GM21447 (cell line): Measurements from ENCODE around the gene ALDH1A2.
"Not testable (repeated sequence)": the region's sequence is repeated elsewhere in the genome, so short reads cannot be mapped to it uniquely, and the experiment has no call there.

ENCODE experiments used
- ATAC-seq: cut with Tn5 transposase; IDR thresholded peaks from one replicate; pipeline ENCODE4 v1.9.1; 2021; ENCODE audit not compliant: unreplicated experiment

ALDH1A2 gene

GRCh38 chr15:58069008-58069407, 3.5 kb upstream of the ALDH1A2 start:
- ATAC-seq = no peak

GRCh38 chr15:58066042-58066867, 744 bp upstream of the ALDH1A2 start:
- ATAC-seq = no peak

- ATAC-seq = no peak
Measured at GRCh38 chr15:58064980-58065444, 499 bp downstream of the ALDH1A2 start.

GRCh38 chr15:58064082-58064979, 1.2 kb downstream of the ALDH1A2 start:
- no peak for ATAC-seq

GRCh38 chr15:58063614-58064013, 1.9 kb downstream of the ALDH1A2 start:
- ATAC-seq = no peak

GRCh38 chr15:58062983-58063382, 2.5 kb downstream of the ALDH1A2 start:
- ATAC-seq = no peak

- ATAC-seq = no peak
Measured at GRCh38 chr15:58062175-58062574, 3.3 kb downstream of the ALDH1A2 start.

- ATAC-seq = no peak
Measured at GRCh38 chr15:58060575-58060974, 4.9 kb downstream of the ALDH1A2 start.

GRCh38 chr15:58058729-58059128, 6.8 kb downstream of the ALDH1A2 start:
- no peak for ATAC-seq

GRCh38 chr15:58058073-58058472, 7.4 kb downstream of the ALDH1A2 start:
- no peak for ATAC-seq

GRCh38 chr15:58057559-58057958, 8.0 kb downstream of the ALDH1A2 start:
- no peak for ATAC-seq

GRCh38 chr15:58056015-58056414, 9.5 kb downstream of the ALDH1A2 start:
- ATAC-seq = no peak

- ATAC-seq = no peak
Measured at GRCh38 chr15:58053315-58054153, 12.0 kb downstream of the ALDH1A2 start.

GRCh38 chr15:58052334-58052733, 13.2 kb downstream of the ALDH1A2 start:
- no peak for ATAC-seq

GRCh38 chr15:58049520-58050227, 15.8 kb downstream of the ALDH1A2 start:
- ATAC-seq = no peak

GRCh38 chr15:58048261-58048660, 17.2 kb downstream of the ALDH1A2 start:
- no peak for ATAC-seq

- ATAC-seq = no peak
Measured at GRCh38 chr15:58047149-58047548, 18.4 kb downstream of the ALDH1A2 start.

GRCh38 chr15:58046467-58046866, 19.0 kb downstream of the ALDH1A2 start:
- no peak for ATAC-seq

- not testable (repeated sequence) for ATAC-seq
Measured at GRCh38 chr15:58045376-58045775, 20.1 kb downstream of the ALDH1A2 start.

- no peak for ATAC-seq
Measured at GRCh38 chr15:58044551-58044950, 21.0 kb downstream of the ALDH1A2 start.
